ENCODE results near the gene UBE2J2.

- TF ChIP-seq CTCF (IDR thresholded peaks at IDR 0.05; ENCODE audit: low read depth, low read length, missing input control) (no peak), MAX (IDR thresholded peaks at IDR 0.05) (no peak), FOXA1 (IDR thresholded peaks at IDR 0.05) (no peak), TAF1 (conservative IDR thresholded peaks at IDR 0.05) (no peak), RAD21 (IDR thresholded peaks at IDR 0.05) (no peak)
Observed at GRCh38 chr1:1215881-1216605, 57.6 kb downstream of the UBE2J2 start.
